ENCODE data around the gene TNS4. TPM values are rescaled to one million over a fixed set of nuclear protein-coding genes. Genes with fewer than 3 reads are reported as not detected.

TNS4 gene
- total and polyA plus RNA-seq, 2 donors (not counting 1 experiment from before 2014, with no cell fraction given) = under 0.01 to 0.05 TPM

GRCh38 chr17:40448213-40448638 is 53.2 kb downstream of the TNS4 start:
- H3K27ac ChIP-seq (ENCODE audit: insufficient read depth, low read length) = peak overlapping the region; percentile 49
- no peaks in the 10 kb centered on the region for H3K27me3 ChIP-seq (ENCODE audit: control insufficient read depth, insufficient read depth, low read length)
- peak overlapping the region; percentile 93 for H3K4me2 ChIP-seq (ENCODE audit: extremely low read depth, insufficient read depth, low read length)
- peaks cover 53% of the 10 kb centered on the region for H3K4me1 ChIP-seq (ENCODE audit: control insufficient read depth, extremely low read depth, insufficient read depth, low read length)
- H3K36me3 ChIP-seq (ENCODE audit: control insufficient read depth, insufficient read depth, low read length) = peaks cover 17% of the 10 kb centered on the region
- no peak overlapping the region for H3K9ac ChIP-seq (ENCODE audit: insufficient read depth, low read length)
- H3K9me3 ChIP-seq (ENCODE audit: control insufficient read depth, insufficient read depth, low read depth, low read length) = no peaks in the 10 kb centered on the region
- H3K79me2 ChIP-seq (ENCODE audit: control insufficient read depth, insufficient read depth, low read length) = peaks cover 86% of the 10 kb centered on the region
- peak overlapping the region in 3 of 4 experiments; percentile 47 to 100 (median 98) for H3K4me3 ChIP-seq (replicated peaks in 1 of 4; ENCODE audit: control extremely low read depth in 1 of 4, insufficient read depth in 1 of 4, low read depth in 3 of 4, low read length in 4 of 4)
- DNase-seq (ENCODE audit: low read depth in 2 of 2) = peak in 1 of 2 donors; percentile 60
- H4K20me1 ChIP-seq (ENCODE audit: control insufficient read depth, extremely low read depth, insufficient read depth, low read length) = peaks cover 3% of the 10 kb centered on the region
- H2AFZ ChIP-seq (ENCODE audit: low read length) = no peak overlapping the region
- TF ChIP-seq, protein P1, sequence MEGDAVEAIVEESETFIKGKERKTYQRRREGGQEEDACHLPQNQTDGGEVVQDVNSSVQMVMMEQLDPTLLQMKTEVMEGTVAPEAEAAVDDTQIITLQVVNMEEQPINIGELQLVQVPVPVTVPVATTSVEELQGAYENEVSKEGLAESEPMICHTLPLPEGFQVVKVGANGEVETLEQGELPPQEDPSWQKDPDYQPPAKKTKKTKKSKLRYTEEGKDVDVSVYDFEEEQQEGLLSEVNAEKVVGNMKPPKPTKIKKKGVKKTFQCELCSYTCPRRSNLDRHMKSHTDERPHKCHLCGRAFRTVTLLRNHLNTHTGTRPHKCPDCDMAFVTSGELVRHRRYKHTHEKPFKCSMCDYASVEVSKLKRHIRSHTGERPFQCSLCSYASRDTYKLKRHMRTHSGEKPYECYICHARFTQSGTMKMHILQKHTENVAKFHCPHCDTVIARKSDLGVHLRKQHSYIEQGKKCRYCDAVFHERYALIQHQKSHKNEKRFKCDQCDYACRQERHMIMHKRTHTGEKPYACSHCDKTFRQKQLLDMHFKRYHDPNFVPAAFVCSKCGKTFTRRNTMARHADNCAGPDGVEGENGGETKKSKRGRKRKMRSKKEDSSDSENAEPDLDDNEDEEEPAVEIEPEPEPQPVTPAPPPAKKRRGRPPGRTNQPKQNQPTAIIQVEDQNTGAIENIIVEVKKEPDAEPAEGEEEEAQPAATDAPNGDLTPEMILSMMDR (conservative IDR thresholded peaks at IDR 0.05 in 1 of 2, IDR thresholded peaks at IDR 0.05 in 1 of 2; ENCODE audit: low read depth in 1 of 2, low read length in 2 of 2) = no peak
- no peak for TF ChIP-seq EZH2 (IDR thresholded peaks at IDR 0.05; ENCODE audit: low read length, missing control alignments)

DNA sequence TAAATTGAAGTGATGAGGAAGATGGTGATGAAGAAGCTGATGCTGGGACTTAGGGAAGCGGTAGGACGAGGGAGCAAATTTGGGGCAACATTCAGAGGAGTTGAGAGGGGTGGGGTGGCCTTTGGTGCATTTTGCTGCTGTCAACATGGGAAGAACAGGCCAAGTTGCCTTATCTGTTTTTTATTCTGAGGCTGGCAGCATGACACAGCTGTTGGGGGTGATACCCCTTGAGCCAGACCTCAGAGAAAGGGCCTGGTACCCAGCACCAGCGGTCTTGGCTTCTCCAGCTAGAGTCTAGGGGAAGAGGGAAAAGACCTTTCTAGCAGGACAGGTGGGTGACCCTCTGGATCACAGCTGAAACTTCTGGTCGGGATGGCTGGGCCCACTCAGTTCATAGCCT is 53.6 kb downstream of the TNS4 start:
- Histone ChIP-seq H3K9ac (ENCODE audit: insufficient read depth, low read length) (no peak overlapping the region), H3K79me2 (ENCODE audit: control insufficient read depth, insufficient read depth, low read length) (peaks cover 83% of the 10 kb centered on the region), H4K20me1 (ENCODE audit: control insufficient read depth, extremely low read depth, insufficient read depth, low read length) (peaks cover 3% of the 10 kb centered on the region), H3K4me1 (ENCODE audit: control insufficient read depth, extremely low read depth, insufficient read depth, low read length) (peaks cover 50% of the 10 kb centered on the region), H3K4me3 (replicated peaks in 1 of 4; ENCODE audit: control extremely low read depth in 1 of 4, insufficient read depth in 1 of 4, low read depth in 3 of 4, low read length in 4 of 4) (peak overlapping the region; percentile 28 to 100 (median 72)), H3K9me3 (ENCODE audit: control insufficient read depth, insufficient read depth, low read depth, low read length) (no peaks in the 10 kb centered on the region), H3K4me2 (ENCODE audit: extremely low read depth, insufficient read depth, low read length) (peak overlapping the region; percentile 93), H3K27ac (ENCODE audit: insufficient read depth, low read length) (peak overlapping the region; percentile 40), H2AFZ (ENCODE audit: low read length) (no peak overlapping the region), H3K36me3 (ENCODE audit: control insufficient read depth, insufficient read depth, low read length) (peaks cover 15% of the 10 kb centered on the region), H3K27me3 (ENCODE audit: control insufficient read depth, insufficient read depth, low read length) (no peaks in the 10 kb centered on the region)
- no peak for DNase-seq (ENCODE audit: low read depth in 2 of 2)
- TF ChIP-seq, protein P1 (conservative IDR thresholded peaks at IDR 0.05 in 1 of 2, IDR thresholded peaks at IDR 0.05 in 1 of 2; ENCODE audit: low read depth in 1 of 2, low read length in 2 of 2) = no peak

DNA sequence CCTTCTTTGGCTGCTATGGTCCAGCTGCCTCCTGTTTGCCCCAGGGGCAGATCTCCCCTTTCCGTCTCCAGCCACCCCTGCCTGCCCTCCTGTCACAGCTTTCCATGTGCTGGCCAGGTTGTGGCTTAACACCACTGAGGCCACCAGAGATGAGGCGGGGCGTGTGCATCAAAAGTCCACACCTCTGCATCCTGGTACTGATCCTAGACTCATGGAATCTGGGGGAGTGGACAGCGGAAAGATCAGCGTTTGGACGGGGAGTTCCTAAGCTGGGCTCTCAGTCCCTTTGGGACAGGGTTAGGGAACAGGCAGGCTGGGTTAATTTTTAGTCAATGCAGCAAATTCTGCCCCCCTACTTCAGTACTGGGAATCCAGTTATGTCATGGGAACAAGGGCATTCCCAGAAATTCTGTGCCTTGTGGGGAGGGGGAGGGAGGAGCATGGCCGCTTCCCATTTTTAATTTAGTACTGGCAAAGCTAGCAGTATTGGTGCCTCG is 54.2 kb downstream of the TNS4 start:
- H4K20me1 ChIP-seq (ENCODE audit: control insufficient read depth, extremely low read depth, insufficient read depth, low read length) = peaks cover 3% of the 10 kb centered on the region
- no peaks in the 10 kb centered on the region for H3K9me3 ChIP-seq (ENCODE audit: control insufficient read depth, insufficient read depth, low read depth, low read length)
- H3K27ac ChIP-seq (ENCODE audit: insufficient read depth, low read length) = peak overlapping the region; percentile 40
- H2AFZ ChIP-seq (ENCODE audit: low read length) = no peak overlapping the region
- H3K4me2 ChIP-seq (ENCODE audit: extremely low read depth, insufficient read depth, low read length) = peak overlapping the region; percentile 93
- peaks cover 11% of the 10 kb centered on the region for H3K36me3 ChIP-seq (ENCODE audit: control insufficient read depth, insufficient read depth, low read length)
- DNase-seq (ENCODE audit: low read depth in 2 of 2) = no peak
- H3K4me1 ChIP-seq (ENCODE audit: control insufficient read depth, extremely low read depth, insufficient read depth, low read length) = peaks cover 45% of the 10 kb centered on the region
- no peak overlapping the region for H3K9ac ChIP-seq (ENCODE audit: insufficient read depth, low read length)
- peak overlapping the region; percentile 28 to 100 (median 72) for H3K4me3 ChIP-seq (replicated peaks in 1 of 4; ENCODE audit: control extremely low read depth in 1 of 4, insufficient read depth in 1 of 4, low read depth in 3 of 4, low read length in 4 of 4)
- no peaks in the 10 kb centered on the region for H3K27me3 ChIP-seq (ENCODE audit: control insufficient read depth, insufficient read depth, low read length)
- H3K79me2 ChIP-seq (ENCODE audit: control insufficient read depth, insufficient read depth, low read length) = peaks cover 79% of the 10 kb centered on the region
- TF ChIP-seq, protein P1 (conservative IDR thresholded peaks at IDR 0.05 in 1 of 2, IDR thresholded peaks at IDR 0.05 in 1 of 2; ENCODE audit: low read depth in 1 of 2, low read length in 2 of 2) = no peak
- TF ChIP-seq EZH2 (IDR thresholded peaks at IDR 0.05; ENCODE audit: low read length, missing control alignments) = no peak

Measured in fibroblast of lung (primary cell).